Germinal center (tissue), 1 donor: ENCODE data around the gene USP24.
A peak's percentile ranks its signal among the peaks of the same experiment; 100 is the strongest.

Experiments used
- DNase-seq: peaks from one replicate; pipeline ENCODE4 v3.0.0; 2012; ENCODE audit warnings: mixed read lengths, low spot score

The USP24 gene

GRCh38 chr1:55215194-55216021 is at the start of gene USP24:
Gene USP24 (minus strand): TSS chr1:55215364. CDS start chr1:55215113, 251 bp downstream.
- peak; percentile 90 for DNase-seq

GRCh38 chr1:55262822-55263221 is 47.7 kb upstream of the USP24 start:
- no peak for DNase-seq

GRCh38 chr1:55259911-55260609 is 44.9 kb upstream of the USP24 start:
- peak; percentile 41 for DNase-seq

GRCh38 chr1:55257958-55258357 is 42.8 kb upstream of the USP24 start:
- peak; percentile 41 for DNase-seq

GRCh38 chr1:55255901-55256300 is 40.7 kb upstream of the USP24 start:
- DNase-seq, result no peak

GRCh38 chr1:55252942-55253589 is 37.9 kb upstream of the USP24 start:
- DNase-seq, result no peak

- no peak for DNase-seq
These were observed 35.4 kb upstream of the USP24 start for GRCh38 chr1:55250399-55251075.

- no peak for DNase-seq
These were observed 34.7 kb upstream of the USP24 start for GRCh38 chr1:55249646-55250398.

GRCh38 chr1:55246896-55247295 is 31.7 kb upstream of the USP24 start:
- no peak for DNase-seq

GRCh38 chr1:55246331-55246730 is 31.2 kb upstream of the USP24 start:
- DNase-seq, result no peak

- DNase-seq, result no peak
These were observed 30.6 kb upstream of the USP24 start for GRCh38 chr1:55245781-55246180.

- no peak for DNase-seq
These were observed 29.4 kb upstream of the USP24 start for GRCh38 chr1:55244476-55245099.

- no peak for DNase-seq
These were observed 28.5 kb upstream of the USP24 start for GRCh38 chr1:55243655-55244054.

- DNase-seq, result no peak
These were observed 24.4 kb upstream of the USP24 start for GRCh38 chr1:55239548-55239947.

GRCh38 chr1:55235722-55236121 is 20.6 kb upstream of the USP24 start:
- DNase-seq, result no peak

- DNase-seq, result no peak
These were observed 18.9 kb upstream of the USP24 start for GRCh38 chr1:55234016-55234415.

- DNase-seq, result no peak
These were observed 18.1 kb upstream of the USP24 start for GRCh38 chr1:55233145-55233777.

- no peak for DNase-seq
These were observed 17.4 kb upstream of the USP24 start for GRCh38 chr1:55232448-55233144.

- DNase-seq, result no peak
These were observed 16.6 kb upstream of the USP24 start for GRCh38 chr1:55231745-55232144.

GRCh38 chr1:55230659-55231058 is 15.5 kb upstream of the USP24 start:
- DNase-seq, result no peak
